ENCODE data around the gene RXRA.

Gene RXRA

DNA sequence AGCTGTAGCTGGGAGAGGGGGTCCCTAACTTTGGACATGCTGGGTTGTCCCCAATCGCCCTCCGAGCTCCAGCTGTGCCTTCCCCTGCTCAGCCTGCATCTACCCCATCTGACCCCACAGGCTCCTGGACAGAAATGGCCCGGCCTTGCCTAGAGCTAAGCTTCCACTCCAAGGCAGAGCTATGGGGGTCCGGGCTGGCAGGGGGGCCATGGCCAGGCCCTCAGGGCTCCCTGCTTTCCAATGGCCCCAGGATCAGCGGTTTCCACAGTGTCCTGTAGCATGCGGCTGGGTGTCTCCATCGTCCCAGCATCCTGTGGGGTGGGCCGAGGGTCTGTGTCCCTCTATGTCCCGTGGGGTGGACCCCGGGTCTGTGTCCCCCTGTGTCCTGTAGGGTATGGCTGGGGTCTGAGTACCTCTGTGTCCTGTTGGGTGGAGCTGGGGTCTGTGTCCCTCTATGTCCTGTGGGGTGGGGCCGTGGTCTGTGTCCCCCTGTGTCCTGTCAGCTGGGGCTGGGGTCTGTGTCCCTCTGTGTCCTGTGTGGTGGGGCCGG lies 130.6 kb downstream of the RXRA start:
- DNase-seq, result no peak

DNA sequence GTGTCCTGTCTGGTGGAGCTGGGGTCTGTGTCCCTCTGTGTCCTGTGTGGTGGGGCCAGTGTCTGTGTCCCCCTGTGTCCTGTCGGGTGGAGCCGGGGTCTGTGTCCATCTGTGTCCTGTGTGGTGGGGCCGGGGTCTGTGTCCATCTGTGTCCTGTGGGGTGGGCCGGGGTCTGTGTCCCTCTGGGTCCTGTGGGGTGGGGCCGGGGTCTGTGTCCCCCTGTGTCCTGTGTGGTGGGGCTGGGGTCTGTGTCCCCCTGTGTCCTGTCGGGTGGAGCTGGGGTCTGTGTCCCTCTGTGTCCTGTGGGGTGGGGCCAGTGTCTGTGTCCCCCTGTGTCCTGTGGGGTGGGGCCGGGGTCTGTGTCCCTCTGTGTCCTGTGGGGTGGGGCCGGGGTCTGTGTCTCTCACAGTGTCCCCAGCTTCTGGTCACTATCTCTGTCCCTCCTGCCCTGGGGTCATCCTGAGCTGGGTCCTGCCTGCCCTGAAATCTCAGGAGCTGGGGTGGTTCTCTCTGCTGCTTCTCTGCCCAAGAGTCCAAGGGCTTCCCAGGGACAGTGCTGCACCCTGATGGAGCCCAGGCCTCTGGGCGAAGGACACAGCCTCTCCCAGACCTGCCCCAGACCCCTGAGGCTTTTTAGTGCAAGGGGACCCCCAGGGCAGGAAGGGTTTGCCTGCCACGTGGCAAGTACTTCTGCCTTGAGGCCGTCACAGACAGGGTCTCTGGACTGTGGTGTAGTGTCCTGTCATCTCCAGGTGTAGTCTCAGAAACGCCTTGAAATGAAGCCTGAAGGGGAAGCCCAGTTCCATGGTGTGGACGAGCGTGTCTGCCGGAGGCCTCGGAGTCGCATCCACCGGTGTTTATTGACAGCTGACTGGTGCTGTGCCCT lies 131.3 kb downstream of the RXRA start:
- DNase-seq, result no peak

DNA sequence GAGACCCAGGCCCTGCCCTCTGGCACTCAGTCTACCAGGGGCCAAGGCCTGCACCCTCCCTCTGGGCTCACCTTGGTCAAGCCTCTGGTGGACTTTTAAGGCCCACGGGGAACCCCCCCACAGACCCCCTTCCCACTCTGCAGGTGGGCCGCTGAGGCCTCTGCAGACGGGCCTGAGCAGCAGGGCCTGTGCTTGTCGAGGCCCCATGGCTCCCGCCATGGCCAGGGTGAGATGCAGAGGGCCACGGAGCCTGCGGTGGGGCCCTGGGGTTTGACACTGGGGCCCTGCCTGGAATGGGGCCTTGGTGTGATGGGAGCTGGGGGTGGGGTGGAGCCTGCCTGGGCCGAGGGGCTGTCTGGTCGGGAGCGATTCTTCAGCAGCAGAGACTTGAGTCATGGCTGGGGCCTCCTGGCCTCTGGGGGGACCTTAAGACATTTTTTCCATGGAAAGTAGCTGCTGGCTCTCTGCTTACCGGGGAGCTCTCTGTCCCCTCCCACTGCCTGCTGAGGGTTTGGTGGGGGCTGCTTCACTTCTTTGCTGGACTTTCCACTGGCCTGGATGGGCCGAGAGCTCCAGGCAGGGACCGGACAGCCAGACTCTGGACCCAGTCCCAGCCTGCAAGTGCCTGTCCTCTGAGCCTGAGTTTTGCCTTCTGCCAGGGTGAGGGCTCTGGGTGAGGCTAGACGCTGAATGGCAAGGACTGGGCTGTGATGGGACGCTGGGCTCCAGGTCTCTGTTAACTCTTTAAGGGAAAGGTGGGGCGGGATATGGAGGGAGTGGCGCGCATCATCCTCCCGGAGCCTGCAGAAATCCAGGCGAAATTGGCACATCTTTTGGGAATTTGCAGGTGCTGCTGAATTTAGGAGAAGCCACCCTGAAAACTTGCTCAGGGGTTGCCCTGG lies 132.2 kb downstream of the RXRA start:
- DNase-seq, result no peak

DNA sequence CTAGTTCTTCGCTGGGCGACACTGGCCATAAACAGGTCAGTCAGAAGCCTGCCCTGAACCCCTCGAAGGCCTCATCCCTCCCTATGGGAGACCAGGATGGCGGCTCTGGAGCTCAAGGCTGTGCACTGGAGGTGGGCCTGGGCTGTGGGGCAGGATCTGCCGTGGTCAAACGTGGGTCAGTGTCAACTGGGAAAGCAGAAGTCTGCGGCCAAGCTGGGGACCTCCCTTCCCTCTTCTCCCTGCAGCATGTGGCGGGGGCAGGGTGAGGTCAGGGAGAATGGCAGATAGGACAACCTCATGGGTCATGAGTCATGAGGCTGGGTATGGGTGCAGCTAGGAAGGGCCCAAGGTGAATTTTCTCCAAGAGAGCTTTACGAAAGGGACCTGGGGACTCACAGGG lies 132.9 kb downstream of the RXRA start:
- DNase-seq, result no peak

DNA sequence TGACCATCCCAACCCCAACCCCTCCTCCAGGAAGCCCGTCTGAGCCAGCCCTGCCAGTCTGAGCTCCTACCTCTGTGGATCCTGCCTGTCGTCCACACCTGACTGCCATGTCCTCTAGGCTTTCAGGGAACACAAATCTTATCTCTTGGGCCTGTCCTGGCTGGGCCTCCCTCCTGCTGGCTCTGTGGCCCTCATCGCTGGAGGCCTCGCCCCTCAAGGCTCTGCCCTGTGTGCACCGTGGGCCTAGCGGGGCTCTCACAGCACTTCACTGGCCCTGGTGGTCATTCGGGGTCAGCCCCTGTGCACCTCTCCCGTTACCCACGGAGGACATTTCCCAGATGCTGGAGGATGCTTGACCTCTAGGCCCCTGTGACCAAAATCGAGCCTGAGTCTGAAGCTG lies 133.3 kb downstream of the RXRA start:
- DNase-seq, result no peak

DNA sequence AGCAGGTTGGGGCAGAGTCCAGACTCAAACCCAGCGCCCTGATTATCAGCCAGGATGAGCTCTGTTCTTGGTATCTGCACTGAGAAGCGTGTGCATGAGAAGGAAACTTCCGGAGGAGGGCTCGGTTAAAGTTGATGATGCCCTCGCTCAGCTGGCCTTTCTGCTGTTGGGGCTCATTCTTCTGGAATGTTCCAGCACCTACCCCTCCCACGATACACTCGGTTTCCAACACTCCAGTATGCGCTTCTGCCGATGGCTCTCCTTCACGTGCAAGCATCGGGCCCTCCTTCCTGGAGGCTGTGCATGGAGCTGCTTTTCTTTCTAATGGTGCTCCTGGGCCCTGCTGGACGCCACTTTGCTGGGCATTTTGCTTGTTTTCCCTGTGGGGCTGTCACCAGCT lies 134.0 kb downstream of the RXRA start:
- no peak for DNase-seq

DNA sequence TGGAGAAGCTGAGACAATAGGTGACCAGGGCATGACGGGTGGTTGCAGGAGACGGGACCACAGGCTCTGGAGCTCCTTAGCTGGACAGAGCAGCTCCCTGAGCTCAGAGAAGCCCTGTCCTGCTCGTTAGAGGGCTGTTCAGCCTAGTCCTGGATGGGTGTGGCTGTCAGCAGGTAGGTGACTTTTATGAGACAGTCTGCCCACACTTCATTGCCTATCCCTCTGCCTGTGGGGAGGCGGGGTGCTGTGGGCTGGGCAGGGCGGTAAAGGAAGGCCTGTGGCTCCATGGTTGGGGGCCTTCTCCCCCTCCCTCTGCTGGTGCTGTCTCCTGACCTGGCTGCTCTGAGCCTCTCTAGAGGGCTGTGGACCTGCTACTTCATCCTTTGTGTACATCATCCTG lies 134.6 kb downstream of the RXRA start:
- DNase-seq, result no peak

DNA sequence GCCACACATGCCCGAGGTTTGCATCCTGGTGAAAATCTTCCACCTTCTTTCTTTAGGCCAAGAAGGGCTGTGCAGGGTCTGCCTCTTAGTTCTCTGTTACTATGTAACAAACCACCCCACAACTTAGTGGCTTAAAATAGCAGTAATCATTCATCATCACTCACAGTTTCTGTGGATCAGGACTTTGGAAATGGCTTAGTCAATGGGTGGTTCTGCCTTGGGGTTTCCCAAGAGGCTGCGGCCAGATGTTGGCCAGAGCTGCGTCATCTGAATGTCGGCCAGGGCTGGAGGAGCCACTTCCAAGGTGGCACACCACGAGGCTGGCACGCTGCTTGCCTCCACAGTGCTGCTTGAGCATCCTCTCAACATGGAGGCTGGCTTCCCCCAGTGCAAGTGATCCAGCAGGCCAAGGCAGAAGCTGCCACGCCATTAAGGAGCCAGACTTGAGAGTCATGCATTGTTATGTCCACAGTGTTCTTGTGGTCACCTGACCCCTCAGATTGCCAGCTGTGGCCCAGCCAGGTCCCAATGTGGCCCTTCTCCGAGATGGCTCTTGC lies 135.2 kb downstream of the RXRA start:
- no peak for DNase-seq

DNA sequence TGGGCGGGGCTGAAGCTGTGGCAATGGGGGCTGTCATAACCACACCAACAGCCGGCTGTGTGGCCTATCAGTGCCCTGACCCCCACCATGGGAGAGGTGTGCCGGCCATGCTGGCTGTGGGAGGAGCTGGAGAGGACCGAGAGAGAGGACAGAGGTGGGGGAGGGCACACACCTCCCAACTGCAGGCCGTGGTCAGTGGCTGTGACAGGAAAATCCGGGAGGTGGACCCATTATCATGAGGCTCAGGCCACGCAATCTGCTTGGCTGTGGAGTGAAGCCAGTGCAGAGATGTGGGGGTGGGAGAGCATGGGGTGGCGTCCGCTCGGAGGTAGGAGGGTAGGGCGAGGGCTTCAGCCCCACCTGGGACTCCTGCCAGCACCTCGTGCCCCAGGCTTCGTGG lies 136.1 kb downstream of the RXRA start:
- no peak for DNase-seq

DNA sequence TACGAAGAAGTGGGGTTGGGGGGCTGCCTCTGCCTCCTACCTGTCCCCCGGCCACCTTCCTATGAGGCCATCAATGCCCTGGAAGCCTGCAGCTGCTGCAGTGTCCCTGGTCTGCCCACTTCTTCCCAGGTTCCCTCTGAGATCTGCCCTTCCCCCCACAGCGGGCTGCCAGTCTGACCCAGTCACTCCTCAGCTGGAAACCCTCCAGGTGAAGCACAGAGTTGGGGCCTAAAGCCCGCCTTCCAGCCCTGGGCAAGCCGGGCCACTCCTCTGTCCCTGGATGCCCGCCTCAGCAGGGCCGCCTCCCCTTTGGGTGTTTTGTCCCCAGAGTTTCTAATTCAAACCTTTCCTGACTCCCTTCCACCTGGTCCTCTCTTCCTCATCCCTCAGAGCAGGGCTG lies 137.0 kb downstream of the RXRA start:
- no peak for DNase-seq

DNA sequence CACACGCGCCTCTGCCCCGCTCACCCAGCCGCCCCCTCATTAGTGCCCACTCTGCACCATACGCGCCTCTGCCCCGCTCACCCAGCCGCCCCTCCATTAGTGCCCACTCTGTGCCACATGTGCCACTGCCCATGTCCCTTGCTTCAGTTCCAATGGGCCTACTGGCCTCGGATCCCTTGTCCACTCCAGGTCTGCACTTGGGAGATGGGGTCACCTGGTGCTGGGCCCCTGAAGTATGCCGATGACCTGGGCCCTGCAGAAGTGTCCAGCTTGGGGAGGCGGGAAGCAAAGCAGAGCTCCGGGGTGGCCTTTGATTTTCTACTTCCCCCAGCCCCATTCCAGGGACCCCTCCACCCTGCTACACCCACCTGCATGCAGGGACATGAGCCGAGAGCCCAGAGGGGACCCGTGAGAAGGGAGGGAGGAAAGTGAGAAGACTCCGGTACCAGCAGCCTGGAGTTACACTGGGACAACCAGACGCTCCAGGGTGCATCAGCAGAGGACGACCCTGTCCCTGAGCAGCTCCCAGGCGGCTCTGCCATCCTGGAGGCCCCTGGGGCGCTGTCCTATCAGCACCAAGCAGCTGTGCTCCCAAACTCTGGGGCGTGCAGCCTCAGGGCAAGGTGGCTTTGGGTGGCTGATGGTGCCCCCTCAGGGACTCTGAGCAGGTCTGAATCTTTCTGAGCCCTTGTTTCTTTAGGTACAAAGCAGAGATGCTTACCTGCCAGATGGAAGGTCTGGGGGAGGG lies 140.8 kb downstream of the RXRA start:
- no peak for DNase-seq

DNA sequence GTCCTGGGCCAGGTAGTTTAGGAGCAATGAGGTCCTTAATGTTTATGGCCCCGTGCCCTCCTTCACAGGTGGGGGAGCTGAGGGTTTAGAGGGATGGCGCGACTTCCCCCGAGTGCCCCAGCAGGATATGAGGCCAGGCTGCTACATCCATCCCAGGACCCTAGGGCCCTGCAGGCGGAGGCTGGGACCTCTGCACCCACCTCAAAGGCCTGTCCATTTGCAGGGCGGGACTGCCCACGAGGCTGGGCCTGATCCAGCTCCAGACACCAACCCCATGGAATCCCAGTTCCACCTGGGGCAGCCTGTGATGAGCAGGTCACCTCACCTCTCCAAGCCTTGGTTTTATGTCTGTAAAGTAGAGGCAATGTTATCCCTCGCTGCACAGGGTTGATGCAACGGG lies 142.1 kb downstream of the RXRA start:
- DNase-seq, result no peak

DNA sequence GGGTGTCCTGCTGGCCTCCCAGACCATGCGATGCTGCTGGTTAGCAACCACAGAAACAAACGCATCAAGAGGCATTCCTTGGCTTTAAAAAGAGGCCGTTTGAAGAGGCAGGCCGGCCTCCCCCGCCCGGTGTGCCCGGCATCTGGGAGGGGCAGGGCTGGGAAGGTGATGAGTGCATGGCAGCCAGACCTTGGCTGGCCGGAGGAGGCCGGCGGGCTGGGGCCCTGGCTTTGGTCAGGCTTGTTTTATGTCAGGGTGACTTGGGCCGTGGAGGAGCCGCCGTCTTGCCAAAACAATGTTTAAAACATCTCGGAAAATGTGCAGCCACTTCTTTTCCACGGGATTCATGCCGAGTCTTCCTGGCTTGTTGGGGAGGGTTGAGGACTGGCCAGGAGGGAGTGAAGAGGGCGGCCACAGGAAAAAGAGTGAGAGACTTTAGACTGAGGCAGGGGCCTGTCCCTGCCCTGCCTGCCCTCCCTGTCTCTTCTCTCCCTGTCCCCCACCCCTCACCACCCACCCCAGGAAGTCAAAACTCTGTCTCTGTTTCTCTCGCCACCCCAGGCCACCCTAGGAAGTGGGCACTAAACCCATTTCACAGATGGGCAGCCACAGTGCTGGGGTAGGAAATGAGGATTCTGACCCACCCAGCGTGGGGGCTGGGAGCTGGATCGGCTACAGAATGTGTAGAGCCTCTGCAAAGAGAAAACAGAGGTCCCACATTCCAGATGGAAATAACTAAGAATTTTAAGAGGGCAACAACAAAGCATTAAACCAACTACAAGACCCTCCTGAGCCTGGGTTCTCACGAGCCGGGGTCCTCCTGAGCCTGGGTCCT lies 143.0 kb downstream of the RXRA start:
- DNase-seq, result no peak

DNA sequence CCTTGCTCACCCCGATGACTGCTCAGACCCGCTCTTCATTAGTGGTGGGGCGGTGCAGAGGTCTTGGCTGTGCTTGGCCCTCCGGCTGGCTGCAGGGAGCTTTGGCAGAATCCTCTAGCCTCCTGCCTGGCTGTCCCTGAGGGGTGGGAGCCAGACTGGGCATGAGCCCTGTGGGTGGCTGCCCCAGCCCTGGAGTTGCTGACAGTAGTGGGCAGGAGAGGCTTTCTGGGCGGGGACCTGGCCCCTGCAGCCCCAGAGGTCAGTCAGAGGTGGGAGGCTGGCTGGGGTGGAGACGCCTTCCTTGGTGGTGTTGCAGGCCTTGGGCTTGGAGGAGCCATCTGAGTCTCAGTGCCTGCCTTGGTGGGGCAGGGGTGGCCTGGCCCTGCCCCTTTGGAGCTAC lies 146.0 kb downstream of the RXRA start:
- DNase-seq, result no peak

DNA sequence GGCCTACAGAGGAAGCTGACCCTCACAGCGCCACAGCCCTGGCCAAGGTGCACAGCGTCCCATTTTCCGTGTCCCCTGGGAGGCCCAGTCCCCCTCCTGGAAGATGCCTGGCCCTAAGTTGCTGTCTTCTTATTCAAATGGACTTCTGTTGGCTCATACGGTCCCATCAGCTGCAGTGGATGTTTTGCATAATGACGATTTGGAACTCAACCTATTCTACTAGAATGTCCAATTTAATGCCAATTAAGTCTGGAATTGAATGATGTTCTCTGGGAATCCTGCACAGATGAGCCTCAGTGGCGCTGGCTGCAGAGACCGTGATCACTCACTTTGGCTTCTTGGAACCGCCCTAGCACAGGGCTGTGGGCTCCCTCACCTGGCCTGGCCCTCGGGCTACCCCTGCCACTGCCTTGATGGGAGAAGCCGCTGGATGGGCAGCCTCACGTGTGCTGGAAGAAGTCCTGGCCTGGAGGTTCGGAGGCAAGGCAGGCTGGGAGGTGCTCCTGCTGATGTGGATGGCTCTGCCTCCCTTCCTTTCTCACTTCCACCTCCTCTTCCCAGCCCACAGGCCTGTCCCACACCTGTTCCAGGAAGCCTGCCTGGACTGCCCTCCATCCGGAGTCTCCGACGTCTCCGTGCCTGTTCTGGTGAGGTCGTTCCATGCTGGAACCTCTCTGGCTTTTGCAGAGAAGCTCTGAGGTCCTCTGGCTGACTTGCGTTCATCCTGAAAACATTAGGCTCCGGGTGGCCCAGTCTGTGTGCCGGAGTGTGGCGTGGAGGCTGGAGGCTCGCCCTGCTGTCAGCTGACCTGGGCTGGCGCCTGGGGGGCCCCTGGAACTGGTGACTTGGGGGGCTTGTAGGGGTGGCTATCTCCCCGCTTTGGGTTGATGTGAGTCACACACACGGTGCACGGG lies 147.1 kb downstream of the RXRA start:
- no peak for DNase-seq

DNA sequence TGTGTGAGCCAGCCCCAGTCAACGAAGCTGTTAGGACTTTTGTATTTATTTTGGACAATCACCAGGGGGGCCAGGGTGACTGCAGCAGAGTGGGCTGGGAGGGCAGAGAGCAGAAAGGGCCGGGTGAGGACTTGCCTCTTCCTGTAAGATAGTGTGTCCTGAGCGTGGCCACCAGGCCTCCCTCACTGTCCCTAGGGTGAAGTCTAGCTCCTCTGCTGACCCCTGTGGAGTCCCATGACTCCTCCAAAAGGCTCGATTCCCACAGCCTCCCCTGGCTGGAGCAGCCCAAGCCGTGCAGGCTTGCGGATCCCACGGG lies 147.8 kb downstream of the RXRA start:
- no peak for DNase-seq

DNA sequence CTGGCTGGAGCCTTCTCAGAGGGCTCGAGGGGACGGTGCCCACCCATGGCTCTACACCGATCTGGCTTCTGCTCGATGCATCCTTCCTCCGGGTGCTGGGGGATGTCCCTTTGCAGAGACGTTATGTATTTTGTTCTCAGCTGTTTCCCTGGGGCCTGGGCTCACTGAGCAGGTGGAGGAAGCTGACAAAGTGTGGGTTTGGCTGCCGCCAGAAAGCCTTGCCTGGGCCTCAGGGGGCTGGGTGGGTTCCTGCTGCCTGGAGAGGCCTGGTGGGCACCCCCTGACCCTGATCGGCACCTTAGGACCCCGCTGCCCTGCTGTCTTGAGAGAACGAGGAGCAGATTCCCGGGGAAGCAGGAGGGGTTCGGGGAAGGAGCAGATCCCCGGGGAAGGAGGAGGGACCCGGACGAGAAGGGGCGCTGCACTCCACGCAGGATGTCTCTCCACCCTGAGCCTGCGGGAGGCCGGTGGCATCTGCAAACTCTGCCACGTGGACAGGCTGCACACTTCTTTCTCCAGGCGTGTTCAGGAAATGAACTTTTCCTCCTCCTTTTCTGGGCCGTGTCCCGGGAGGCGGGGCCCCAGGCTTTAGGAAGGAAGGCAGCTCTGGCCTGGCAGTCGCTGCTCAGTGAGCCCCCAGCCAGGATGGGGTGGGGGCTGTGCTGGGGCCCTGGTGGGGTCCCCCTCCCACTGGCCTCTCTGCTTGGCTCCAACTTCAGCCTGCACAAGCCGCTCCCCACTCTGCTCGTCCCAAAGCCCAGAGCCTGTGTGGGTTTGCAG lies 148.9 kb downstream of the RXRA start:
- peak; percentile 36 for DNase-seq

DNA sequence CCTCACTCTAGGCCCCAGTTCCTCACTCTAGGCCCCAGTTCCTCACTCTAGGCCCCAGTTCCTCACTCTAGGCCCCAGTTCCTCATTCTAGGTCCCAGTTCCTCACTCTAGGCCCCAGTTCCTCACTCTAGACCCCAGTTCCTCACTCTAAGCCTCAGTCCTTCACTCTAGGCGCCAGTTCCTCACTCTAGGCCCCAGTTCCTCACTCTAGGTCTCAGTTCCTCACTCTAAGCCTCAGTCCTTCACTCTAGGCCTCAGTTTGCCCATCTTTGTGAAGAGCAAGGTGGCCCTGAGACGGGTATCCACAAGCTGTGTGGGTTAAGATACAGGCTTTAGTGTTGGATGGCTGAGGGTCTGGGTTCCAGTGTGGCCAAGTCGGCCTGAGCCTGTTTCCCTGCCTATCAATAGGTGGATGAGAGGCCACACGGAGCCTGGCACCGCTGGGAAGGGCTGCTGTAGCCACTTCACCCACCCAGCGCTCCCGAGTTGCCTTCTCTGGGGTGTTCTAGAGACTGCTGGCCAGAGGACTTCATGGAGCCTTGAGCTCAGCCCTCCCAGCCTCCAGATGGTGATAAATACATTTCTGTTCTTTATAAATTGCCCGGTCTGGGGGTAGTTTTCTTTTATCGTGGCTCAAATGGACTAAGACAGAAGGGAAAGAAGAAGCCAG lies 150.2 kb downstream of the RXRA start:
- DNase-seq, result no peak

DNA sequence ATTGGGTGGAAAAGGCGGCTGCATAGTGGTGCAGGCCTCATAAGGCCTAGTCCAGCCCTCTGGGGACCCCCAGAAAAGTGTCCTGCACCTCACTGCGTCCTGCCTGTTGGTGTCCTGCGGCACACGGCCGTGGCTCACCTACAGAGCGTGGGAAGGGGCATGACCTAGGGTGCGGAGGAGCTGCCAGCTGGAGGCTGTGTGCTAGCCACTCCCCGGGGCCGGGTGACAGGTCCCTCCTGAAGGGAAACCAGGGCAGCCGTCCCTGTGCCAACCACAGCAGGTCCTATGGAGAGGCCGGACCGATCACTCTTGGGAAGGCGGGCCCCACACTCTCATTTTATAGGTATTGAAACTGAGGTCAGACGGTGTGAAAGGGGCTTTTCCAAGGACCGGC lies 150.7 kb downstream of the RXRA start:
- DNase-seq, result no peak
